GM19372 (cell line): ENCODE measurements around the gene SERPIND1.

Experiments used
- ATAC-seq: cut with Tn5 transposase; IDR thresholded peaks from one replicate; pipeline ENCODE4 v1.9.1; 2021; ENCODE audit warnings: mild to moderate bottlenecking, low read depth, moderate library complexity; ENCODE audit not compliant: unreplicated experiment

Gene SERPIND1

DNA sequence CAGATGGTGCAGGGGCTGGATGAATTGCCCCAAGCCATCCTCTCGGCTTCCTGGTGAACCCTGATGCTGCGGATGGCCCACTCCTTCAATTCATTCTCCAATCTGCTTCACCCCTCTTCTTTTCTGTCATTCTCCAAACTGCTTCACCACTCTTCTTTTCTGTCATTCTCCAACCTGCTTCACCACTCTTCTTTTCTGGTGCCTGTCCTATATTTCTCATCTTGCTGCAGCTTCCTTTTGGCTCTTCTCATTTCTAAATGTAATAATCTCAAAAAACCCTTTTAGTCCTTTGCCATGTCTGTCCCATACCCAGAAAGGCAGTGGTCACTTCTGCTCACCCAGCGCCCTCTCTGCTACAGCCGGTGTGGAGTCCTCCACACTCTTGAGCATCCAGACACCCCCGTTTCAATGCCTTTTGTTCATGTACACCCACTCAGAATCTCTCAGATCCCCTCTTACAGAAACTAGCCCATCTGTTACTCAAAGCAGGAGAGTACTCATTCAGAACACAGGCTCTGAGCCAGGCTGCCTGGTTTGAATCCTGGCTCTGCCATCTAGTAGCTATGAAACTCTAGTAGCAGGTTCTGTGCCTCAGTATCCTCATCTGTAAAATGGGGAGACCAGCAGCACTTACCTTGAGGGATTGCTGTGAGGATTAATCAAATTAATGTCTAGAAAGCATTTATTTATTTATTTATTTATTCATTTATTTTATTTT lies 14.9 kb downstream of the SERPIND1 start:
- no peak for ATAC-seq

DNA sequence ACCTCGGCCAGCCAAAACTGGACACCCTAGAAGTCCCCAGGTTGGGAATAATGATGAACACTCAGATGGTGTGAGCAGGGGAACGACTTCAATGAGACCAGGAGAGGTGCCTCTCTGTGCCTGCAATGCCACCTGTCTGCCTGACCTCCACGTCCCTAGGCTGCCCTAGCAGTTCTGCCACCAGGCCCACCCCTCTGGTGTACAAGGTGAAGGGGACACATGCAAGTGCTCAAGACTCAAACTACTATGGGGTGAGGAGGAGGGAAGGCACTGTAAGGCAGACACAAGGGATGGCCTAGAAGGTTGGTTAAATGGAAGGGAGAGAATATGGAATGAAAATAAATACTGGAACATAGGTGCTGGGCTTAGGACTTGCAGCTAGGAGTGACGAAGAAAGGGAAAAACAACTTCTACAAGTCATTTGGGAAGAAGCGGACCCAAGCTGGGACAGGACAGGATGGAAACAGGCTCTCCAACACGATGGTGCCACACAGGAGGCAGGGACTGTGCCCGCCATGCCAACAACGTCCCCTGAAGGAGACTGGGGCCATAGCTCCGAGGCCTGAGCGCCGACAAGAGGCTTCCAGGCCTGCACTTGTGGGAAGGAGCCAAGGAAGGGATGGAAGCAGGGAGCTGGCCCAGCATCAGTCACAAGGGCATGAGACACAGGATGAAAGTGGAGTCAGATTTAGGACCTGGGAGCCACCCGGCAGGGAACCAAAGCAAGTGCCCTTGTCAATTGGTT lies 18.5 kb downstream of the SERPIND1 start:
- ATAC-seq, result no peak

DNA sequence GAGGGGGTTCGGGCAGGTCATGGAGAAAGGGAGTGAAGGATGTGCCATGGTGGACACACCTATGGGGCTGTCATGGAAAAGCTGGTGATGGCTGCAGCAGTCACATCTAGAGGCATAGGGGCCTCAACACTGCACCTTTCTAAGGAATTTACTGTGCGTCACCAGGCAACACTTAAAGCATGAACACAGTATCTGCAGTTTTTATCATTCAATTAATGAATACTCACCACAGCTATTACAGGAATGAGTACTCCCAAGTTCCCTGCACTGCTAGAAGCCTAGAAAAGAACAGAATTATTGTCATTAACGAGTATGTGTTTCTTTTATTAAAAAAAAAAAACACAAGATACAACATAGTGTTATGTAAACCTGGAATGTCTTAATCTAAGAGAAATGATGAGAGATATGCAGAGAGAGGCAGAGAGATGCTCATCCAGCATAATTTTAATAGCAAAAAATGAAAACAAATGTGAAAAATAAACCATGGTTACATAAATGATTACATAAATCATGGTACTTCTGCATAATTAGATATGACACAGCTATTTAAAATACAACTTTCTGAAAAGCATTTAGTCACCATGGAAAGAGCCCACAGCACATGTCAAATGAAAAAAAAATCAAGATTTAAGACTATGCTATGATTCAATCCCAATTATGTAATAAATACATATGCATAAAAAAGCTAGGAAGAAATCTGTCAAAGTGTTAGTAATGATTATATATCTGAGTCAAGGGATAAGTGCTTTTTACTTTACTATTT lies 19.2 kb downstream of the SERPIND1 start:
- no peak for ATAC-seq

DNA sequence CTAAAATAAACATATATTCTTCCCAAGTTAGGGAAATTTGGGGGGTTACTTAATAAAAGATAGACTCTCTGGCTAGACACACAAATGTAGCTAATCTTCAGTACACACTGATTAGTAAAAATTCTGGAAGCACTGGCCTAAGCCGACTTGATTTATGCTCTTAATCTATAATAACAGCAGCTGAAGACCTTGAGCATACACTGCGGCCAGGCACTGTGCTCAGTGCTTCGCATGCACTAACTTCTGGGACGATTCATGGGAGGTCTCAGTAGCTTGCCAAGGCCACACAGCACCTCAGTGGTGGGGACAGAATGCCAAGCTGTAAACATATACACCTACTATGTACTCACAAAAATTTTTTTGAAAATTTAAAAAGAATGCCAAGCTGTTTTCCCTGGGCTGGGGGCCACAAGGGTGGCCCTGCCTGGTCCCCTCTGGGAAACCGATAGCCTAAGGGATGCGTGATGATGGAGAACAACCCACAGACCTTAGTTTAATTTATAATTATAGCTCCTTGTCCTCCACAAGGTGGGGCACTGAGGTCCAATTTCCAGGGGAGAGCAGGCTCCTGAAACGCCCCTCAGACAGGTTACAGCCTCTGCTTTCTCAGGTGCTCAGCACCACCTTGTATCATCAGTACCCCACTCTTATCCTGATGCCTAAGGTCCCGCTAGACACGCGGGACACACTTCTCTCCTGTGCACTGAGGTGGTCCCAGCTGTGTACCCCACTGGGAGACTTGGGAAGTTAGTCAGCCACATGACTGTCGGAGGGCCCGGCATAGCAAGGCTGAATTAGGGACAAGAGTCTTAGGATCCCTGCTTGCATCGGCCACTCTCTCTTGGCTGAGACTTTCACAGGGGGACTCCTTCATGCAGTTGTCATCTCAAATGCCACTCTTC lies 20.1 kb downstream of the SERPIND1 start:
- no peak for ATAC-seq

DNA sequence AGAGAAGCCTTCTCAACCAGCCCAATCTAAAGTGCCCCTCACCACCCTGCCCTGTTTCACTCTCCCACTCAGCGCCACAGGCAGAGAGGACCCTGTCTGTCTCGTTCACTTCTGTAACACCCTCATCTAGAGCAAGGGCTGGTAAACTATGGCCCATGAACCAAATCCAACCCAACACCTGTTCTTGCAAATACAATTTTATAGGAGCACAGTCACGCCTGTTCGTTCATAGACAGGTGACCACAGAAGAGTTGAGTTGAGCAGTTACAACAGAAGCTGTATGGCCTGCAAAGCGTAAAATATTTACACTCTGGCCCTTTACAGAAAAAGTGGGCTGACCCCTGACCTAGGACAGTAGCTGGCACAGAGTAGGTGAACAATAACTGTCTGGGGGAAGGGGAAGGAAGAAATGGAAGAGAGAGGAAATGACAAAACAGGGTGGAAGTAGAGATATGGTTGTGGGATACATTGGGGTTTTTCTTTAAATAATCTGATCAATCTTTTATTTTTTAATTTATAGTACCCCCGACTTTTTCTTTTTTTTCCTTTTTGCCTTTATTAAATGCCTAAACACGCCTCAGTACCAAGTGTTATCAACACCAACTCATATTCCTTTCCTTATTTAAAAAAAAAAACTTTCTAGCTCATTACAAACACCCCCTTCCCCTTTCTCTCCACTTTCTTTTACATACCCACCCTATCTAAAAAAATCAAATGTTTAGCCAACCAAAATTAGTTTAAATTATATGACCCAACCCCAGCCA lies 20.9 kb downstream of the SERPIND1 start:
- ATAC-seq, result no peak

DNA sequence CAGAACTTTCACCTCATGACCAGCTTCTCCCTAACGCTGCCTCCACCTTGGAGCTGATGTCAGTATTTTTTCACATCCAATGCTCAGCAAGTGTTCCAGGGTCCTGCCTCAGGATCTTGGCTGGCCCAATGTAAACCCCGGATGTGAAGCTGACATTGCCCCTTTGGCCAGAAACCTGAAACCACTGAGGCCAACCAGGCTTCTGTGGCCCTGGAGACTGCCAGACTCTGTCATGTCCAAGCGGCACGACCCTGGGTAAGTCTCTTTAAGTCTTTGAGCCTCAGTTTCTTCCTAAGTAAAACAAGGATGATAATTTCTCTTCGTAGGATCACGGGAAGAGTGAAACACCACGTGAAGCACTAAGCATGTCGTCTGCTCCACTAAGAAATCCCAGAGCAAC lies 22.8 kb downstream of the SERPIND1 start:
- no peak for ATAC-seq

DNA sequence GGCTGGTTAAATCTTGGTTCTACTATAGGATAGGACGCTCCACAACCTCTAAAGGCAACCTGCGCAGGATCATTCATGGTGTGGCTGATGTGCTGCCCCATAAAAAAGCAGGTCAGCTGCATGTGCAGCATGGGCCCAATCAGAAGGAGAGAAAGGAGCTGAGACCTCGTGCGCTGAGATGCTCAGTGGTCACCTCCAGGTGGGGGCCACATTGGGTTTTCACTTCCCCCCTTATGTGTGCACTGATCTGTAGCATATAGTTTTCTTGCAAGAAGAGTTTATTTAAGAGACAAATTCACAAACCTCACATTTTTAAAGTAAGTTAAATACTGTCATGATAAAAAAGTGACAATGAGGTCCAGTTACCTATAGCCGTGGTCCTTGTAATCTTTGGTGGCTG lies 24.3 kb downstream of the SERPIND1 start:
- ATAC-seq, result no peak

DNA sequence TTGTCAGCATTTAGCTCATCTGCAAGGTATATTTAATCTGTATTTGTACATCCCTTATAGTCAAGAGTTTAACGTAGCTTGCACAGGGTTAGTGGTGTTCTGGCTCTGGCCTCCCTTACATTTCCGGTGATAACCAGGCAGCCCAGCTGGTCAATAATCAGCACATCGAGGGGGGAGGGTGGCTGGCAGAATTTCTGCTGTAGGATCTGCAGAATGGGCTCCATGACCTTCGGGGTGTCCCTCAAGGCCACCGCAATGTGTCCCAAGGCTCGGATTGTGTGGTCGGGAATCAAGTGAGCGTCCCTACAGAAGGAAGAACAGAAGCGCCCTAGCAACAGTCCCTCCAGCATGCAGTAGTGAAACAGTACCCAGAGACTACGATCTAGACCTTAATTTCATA lies 25.1 kb downstream of the SERPIND1 start:
- ATAC-seq, result no peak

DNA sequence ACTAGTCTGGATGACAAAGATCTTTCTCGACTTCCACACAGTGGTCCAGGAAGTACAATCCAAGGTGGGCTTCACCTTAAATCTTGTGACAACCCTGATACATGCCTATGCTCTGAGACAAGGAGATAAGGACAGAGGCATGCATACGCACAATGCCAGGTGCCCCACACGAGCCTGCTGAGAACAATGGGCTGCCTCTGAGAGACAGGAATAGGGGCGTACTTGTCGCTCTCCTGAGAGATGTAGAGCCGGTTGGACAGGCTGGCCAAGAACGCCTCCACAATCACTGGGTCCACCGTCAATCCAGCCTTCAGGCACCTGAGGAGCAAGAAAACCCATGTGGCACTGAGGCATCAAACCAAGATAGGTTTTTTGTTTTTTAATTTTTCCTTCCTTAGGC lies 25.5 kb downstream of the SERPIND1 start:
- no peak for ATAC-seq

DNA sequence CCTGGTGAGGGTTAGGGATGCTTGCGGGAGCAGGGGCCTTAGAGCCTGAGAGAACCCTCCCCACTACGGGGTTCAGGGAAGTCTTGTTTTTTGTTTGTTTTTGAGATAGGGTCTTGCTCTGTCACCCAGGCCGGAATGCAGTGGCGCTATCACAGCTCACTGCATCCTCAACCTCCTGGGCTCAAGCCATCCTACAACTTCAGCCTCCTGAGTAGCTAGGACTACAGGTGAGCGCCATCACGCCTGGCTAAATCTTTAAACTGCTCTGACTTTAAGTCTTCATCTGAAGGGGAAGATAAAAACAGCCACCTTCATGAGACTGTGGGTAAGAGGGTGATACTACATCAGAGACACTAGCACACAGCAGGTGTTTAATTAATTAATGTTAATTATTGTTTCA lies 28.5 kb downstream of the SERPIND1 start:
- no peak for ATAC-seq

DNA sequence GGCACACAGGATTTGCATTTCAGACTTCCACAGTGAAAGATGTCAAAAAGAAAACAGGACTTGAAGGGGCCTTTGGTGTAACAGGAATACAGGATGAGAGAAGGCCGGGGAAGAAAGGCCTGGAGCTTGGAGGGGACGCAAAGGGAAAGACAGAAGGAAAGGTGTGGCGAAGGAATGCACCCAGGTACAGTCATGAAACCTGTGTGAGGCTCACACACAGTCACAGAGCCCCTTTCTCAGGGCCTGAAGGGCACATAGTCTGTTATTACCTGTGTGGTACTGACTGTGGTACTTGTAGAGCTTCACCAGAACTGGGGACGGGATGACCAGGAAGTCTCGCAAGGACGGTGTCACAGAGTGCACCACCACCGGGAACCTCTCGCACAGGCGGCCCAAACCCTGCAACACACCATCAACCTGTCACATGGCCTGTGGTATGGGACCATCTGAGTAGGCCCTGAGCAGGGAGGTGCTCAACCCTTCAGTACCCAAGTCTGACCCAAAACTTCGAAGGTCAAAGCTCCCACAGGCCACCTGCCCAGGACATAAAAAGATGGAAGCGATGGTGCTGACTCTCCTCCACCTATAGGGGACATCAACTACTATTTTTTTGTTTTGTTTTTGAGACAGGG lies 29.1 kb downstream of the SERPIND1 start:
- ATAC-seq, result no peak

DNA sequence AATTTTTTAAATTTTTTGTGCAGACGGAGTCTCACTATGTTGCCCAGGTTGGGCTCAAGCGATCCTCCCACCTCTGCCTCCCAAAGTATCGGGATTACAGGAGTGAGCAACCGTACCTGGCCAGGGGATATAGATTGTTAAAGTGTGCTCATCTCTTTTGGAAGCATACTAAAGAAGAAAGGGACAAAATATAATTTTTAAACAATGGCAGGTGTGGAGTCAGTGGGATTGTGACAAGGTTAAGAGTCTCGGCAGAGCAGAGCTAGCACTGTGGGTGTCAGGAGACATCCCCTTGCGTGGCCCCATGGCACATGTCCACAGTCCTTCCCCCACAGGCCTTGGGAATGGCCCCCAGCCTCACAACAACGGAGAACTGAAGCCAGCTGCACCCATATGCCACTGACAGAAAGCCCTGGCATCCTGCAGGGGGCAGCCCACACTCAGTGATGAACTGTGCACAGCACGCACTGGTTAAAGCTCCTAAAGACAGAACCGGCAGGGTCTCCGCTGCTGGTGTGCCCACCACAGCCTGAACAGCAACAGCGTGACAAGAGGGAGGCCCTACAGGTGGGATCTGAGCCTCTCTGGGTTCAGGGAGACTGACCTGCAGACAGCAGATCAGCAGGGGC lies 29.9 kb downstream of the SERPIND1 start:
- no peak for ATAC-seq

DNA sequence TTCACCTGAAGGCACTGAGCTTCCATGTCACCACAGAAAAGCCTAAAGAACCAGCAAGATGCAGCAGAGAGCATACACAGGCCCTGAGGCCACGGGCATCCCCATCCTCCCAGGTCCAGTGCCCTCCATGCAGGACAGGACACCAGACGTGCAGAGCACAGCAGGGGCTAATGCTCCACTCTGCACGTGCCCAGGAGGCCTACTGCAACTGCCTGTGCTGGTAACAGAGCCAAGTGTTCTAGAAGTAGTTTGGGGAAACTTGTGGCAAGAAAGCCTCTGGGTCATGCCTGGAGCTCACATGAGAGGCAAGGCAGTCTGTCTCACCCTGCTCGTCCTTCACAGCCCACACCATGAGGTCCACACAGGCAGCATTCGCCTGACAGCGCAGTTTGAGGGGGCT lies 30.7 kb downstream of the SERPIND1 start:
- no peak for ATAC-seq

DNA sequence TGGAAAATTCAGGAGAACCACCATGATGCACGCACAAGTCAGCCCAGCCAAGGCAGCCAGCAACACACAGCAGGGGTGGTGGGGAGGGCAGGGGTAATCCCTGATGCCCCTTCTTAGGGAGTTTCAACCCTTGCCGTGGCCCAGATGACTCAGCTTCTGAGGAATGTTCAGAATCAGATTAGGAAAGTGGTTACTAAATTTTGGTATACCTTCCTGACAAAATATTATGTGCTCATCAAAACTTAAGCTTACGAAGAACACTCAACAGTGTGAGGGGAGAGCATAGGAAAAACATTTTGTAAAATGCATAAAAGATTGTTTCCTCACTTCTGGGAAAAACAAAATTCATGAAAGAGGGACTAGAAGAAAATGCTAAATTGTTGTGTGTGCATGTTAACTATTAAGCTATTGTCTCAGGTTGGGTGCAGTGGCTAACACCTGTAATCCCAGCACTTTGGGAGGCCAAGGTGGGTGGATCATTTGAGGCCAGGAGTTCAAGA lies 32.1 kb downstream of the SERPIND1 start:
- no peak for ATAC-seq

DNA sequence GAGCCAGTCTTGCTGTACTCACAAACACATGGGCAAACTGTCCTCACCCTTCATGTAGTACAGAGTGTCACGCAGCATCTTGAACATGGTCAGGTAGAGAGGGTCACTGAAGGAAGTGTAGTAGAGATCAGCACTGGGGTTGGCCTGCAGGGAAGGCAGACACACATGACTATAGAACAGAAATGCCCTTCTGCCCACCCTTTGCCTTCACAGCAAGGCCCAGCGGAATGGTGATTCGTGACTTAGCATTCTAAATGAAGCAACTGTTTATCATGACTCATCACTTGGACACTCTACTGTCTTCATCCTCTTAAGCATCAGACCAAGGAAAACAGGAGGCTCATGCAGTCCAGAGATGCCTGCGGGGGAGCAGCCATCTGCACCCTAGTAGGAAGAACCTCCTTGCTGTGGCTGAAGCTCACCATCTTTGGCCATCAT lies 33.4 kb downstream of the SERPIND1 start:
- ATAC-seq, result no peak

DNA sequence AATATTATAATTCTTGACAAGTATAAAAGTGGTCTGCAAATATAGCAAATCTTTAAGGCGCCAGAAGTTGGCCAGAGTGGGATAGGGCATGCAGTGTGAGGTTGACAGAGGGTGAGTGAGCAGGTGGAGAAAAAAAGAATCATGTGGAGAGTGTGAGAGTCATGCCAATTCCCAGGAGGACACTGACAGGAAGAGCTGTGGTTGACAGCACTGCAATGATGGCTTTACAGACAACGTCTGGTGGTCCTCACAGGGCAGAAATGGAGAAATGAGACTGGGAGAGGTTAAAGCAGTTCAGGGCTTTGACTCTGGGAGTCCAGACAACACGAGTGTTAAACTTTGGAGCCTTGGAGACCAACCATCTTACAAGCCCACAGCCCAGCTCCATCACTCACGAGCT lies 34.9 kb downstream of the SERPIND1 start:
- ATAC-seq, result no peak

DNA sequence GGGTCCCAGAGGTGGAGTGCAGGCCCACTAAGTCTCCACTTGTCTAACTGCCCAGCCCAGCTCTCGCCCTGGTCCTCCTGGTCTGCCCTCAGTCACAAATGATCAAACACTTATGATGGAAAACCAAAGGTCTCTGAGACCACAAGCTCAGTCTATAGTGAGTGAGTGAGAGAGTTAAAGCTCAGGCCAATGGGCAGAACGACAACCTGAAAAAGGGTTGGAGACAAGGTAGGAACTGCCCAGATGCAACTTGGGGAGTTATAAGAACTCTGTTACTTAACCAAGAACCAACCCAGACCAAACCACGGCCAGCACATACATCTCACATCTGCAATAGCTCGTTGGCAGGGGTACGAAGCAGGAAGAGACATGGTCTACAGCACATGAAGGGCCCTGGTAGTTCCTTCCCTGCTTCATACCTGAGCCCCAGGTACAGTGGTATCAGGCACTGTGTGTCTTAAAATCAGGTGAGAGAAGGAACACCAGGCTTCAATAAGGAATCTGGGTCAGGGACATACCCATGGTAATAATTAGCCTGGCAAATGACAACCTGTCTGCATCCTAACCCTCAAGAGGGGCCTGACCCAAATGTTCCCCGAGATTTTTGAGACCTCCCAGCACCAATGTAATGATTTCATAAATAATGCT lies 35.7 kb downstream of the SERPIND1 start:
- no peak for ATAC-seq

DNA sequence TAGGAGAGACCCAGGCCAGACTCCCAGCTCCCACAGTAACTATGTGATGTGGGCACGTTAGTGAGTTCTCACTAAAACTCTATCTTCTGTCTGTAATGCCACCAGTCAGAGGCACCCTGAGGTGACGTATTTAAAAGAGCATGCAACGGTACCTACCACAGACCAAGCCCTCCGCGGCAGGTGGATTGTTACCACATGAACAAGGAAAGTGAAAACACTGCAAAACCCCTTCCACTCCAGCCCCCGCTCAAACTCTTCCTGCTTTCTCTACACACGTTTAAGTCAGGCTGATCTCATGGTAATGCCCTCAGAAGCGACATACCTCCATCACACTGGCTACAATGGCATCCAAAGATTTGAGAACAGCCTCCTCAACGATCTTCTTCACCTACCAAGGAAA lies 36.7 kb downstream of the SERPIND1 start:
- ATAC-seq, result no peak
